ENCODE data around the gene OR5P2.
"Not testable (repeated sequence)": the region's sequence is repeated elsewhere in the genome, so short reads cannot be mapped to it uniquely, and the experiment has no call there.

OR5P2 gene, protein sequence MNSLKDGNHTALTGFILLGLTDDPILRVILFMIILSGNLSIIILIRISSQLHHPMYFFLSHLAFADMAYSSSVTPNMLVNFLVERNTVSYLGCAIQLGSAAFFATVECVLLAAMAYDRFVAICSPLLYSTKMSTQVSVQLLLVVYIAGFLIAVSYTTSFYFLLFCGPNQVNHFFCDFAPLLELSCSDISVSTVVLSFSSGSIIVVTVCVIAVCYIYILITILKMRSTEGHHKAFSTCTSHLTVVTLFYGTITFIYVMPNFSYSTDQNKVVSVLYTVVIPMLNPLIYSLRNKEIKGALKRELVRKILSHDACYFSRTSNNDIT

DNA sequence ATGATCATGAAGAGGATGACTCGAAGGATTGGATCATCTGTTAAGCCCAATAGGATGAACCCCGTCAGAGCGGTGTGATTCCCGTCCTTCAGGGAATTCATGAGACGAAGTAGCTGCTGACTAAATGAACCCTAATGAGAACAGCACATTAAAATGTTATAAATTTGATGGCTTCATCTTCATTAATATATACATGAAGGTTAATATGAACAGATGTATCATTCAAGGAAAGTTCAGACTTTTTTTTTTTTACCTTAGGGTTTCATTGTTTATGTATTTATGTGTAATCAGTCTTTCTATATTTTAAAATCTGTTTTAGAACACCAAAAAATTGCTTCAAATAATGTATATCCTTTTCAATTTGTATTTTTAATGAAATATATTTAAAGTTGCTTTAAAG is at the start of gene OR5P2:
TSS of gene OR5P2 (minus strand) at position 101 of the 400 bp plus-strand sequence. CDS start at position 101, 0 bp downstream.
- DNase-seq, result no peak

DNA sequence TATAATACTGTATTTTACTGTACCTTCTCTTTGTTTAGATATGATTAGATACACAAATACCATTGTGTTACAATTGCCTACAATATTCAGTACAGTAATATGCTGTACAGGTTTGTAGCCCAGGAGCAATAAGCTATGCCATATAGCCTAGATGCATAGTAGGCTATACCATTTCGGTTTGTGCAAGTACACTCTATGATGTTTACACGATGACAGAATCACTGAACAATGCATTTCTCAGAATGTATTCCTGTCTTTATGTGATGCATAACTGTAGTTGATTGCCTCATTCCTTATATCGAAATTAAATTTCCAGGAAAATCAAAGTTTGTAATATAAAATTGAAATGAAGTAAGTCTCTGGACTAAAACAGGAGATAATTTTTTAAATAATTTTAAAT is 49.3 kb upstream of the OR5P2 start:
- no peak for DNase-seq

DNA sequence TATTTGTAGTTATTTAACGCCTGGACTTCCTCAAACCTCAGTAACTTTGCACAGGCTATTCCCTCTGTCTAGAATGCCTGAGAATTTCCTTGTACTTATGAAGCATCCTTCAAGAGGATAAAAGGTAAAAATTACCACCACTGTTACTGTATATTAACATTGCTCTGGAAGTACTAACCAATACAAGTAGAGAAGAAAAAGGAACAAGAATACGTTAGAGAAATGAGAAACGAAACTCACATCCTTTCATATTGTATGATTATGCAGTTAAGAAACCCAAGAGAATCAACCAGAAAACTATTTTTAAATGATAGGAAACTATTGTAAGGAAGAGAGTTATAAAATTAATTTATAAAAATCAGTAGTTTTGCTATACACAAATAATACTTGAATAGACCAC is 48.2 kb upstream of the OR5P2 start:
- no peak for DNase-seq

DNA sequence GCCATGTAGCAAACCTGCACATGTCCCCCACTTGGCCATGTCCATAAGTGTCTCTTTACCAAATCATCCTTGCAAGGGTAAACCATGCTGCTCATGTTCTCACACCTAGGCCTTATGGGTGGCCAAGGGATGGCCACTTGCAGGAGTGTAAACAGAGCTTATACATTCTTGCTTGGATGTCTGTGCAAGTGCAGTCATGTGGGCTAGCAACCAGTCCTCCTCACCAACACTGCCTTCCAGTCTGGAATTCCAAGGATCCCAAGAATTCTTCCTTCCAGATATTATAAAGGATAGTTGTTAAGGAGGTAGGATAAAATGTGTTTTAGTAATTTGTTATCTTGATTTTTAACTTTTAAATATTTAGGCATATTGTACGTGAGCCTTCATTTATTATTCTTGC is 47.8 kb upstream of the OR5P2 start:
- DNase-seq, result no peak

DNA sequence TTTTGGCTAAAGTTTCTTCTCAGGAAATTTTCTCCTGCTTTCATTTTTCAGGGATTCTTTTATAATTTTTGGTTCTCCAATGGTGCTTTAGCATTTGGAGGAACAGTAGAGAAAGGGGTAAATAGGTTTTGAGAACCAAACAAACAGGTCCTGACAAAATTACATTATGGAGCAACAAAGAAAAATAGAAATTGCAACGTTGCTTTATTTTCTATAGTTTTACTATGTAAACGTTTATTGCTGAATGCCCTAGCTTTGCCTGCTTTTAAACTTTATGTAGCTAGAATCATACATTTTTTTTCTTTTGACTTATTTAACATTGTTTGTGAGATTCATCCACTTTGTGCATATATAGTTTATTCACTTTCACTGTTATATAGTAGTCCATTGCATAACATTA is 43.8 kb upstream of the OR5P2 start:
- no peak for DNase-seq

DNA sequence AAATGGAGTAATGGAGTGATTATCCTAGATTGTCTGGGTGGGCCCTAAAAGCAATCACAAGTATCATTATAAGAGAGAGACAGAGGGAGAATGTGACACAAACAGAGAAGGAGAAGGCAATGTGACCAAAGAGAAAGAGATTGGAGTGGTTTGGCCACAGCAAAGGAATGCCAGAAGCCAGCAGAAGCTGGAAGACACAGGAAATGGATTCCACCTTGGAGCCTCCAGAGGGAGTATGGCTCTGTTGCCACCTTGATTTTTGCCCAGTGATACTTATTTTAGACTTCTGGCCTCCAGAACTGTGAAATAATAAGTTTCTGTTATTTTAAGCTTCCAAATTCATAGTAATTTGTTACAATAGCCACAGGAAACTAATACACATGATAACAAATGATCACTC is 36.8 kb upstream of the OR5P2 start:
- DNase-seq, result no peak

DNA sequence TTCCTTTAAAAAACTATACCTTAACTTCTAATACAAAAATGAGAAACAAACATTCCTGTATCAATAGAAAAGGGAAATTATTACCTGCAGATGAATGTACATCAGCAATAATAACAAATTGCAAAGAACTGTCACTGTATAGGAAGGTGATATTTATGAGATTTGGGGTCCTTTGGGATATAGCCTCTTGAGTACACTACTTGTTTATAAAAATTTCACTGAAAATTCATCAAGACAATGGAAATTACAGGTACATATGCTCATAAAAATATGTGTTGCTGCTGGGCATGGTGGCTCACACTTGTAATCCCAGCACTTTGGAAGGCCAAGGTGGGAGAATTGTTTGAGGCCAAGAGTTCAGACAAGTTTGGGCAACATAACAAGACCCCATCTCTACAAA is 34.0 kb upstream of the OR5P2 start, which contains the start of gene OR5P3:
TSS of gene OR5P3 (minus strand) at position 101 of the 400 bp plus-strand sequence.
- no peak for DNase-seq

DNA sequence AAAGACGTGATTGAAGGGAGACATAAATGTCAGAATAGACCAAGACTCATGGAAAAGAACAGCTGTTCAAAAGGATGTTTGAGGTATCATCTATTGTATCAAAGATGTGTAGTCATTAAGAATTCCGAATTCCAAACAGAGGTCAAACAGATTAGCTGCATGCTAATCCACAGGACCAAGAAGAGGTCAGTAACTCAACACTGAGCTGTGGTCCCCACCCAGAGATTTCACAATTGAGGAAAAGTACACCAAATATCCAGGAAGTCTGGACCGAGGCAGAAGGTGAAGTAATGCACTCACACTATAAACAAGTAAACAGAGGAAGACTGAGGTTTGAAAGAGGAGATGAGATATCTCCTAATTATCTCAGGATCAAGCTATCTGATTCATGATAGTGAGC is 29.6 kb upstream of the OR5P2 start:
- no peak for DNase-seq

DNA sequence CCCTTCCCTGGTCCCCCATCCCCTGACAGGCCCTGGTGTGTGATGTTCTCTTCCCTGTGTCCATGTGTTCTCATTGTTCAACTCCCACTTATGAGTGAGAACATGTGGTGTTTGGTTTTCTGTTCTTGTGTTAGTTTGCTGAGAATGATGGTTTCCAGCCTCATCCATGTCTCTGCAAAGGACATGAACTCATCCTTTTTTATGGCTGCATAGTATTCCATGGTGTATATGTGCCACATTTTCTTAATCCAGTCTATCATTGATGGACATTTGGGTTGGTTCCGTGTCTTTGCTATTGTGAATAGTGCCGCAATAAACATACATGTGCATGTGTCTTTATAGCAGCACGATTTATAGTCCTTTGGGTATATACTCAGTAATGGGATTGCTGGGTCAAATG is 23.7 kb upstream of the OR5P2 start:
- DNase-seq, result not testable (repeated sequence)

DNA sequence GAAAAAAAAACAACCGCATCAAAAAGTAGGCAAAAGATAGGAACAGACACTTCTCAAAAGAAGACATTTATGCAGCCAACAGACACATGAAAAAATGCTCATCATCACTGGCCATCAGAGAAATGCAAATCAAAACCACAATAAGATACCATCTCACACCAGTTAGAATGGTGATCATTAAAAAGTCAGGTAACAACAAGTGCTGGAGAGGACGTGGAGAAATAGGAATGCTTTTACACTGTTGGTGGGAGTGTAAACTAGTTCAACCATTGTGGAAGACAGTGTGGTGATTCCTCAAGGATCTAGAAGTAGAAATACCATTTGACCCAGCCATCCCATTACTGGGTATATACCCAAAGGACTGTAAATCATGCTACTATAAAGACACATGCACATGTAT is 18.2 kb upstream of the OR5P2 start:
- DNase-seq, result not testable (repeated sequence)

DNA sequence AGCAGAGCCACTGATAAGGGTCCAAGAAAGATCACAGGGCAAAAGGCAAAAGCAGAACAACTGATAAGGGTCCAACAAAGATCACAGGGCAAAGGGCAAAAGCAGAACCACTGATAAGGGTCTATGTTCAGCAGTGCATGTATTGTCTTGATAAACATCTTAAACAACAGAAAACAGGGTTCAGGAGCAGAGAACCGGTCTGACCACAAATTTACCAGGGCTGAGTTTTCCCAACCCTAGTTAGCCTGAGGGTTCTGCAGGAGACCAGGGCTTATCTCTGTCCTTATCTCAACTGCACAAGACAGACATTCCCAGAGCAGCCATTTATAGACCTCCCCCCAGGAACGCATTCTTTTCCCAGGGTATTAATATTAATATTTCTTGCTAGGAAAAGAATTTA is 13.6 kb upstream of the OR5P2 start:
- not testable (repeated sequence) for DNase-seq

DNA sequence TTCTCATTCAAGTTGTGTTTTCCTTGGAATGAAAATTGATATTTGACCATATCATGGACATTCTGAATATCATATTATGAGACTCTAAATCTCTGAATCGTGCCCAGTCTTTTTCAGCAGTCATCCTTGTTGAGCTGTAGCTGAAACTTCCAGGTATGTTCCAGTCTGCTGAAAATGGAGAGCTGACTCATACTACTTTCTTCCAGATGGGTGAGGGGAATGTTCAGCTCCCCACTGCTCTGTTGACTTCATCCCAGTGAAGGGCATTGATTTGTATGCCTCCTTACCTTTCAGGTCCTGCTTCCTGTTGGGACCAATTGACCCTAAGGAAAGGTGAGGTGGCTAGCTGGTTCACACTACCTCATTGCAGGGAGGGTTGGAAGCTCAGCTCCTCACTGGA is 3.5 kb downstream of the OR5P2 start:
- no peak for DNase-seq

DNA sequence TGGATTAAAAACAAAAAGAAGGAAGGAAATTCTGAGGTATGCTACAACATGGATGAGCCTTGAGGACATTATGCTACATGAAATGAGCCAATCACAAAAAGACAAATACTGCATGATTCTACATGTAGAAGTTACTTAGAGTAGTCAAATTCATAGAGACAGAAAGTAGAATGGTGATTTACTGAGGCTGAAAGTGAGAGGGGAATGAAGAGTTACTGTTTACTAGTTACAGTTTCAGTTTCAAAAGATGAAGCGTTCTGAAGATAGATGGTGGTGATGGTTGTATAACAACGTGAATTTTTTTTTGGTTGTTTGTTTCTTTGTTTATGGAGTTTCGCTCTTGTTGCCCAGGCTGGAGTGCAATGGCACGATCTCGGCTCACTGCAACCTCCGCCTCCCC is 9.5 kb downstream of the OR5P2 start:
- no peak for DNase-seq

DNA sequence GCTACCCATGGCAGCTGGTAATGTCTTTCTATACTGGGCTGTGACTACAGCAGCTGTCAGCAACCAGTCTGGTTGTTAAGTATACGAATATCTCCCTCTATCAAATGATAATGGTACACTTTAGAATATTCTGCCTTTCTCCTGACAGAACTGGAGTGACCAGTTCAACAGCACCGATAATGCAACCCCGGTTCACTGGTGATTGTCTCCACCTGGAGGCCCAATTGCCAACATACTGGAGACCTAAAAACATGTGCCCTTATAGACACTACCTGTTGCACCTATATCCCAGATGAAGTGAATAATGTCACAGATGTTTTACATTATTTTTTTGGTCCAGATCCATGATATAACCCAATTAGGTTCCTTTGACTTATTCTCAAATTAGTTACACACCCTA is 21.1 kb downstream of the OR5P2 start:
- no peak for DNase-seq

DNA sequence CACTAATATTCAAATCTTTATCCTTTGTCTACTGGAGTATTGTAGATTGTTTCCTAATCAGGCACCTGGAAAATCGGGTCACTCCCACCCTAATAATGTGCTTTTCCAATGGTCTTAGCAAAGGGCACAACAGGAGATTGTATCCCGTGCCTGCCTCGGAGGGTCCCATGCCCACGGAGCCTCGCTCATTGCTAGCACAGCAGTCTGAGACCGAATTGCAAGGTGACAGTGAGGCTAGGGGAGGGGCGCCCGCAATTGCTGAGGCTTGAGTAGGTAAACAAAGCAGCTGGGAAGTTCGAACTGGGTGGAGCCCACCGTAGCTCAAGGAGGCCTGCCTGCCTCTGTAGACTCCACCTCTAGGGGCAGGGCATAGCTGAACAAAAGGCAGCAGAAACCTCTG is 32.4 kb downstream of the OR5P2 start:
- not testable (repeated sequence) for DNase-seq

DNA sequence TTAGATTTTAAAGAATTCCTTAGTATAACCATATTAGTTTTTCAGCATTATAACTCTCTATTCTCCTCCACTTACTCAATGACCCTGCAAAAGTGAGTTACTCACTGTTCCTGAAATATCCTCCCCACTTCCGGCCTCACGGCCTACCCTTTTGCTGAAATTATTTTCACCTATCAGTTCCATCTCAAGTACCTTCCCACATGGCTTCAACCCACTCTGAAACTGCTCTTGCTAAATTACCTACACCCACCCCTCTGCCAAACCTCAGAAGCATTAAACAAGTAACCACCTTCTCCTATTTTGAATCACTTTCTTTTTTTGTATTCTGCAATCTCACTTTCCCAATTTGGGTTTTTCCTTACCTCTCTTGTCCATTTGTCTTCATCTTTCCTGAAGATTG is 37.7 kb downstream of the OR5P2 start:
- DNase-seq, result no peak

DNA sequence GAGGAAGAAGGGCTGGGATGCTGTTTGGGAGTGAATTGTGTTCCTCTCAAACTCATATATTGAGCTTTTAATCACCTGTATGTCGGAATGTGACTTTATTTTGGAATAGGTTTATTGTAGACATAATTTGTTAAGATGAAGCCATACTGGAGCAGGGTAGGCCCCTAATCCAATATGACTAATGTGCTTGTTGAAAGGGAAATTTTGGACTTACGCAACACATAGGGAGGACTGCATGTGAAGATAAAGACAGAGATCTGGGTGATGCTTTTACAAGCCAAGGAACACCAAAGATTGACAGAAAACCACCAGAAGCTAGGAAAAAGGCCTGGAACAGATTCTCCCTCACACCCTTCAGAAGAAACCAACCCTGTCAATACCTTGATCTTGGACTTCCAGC is 47.3 kb downstream of the OR5P2 start:
- no peak for DNase-seq

All from amniotic stem cell (primary cell).